Measurements from ENCODE around the gene NEDD4L.

Gene NEDD4L

GRCh38 chr18:58446391-58447060 is 402.5 kb downstream of the NEDD4L start:
- no peaks in the 10 kb centered on the region for H3K9me3 ChIP-seq
- no peaks in the 10 kb centered on the region for H3K4me1 ChIP-seq
- DNase-seq: no peak
- no peaks in the 10 kb centered on the region for H3K36me3 ChIP-seq
- TF ChIP-seq, protein P1, sequence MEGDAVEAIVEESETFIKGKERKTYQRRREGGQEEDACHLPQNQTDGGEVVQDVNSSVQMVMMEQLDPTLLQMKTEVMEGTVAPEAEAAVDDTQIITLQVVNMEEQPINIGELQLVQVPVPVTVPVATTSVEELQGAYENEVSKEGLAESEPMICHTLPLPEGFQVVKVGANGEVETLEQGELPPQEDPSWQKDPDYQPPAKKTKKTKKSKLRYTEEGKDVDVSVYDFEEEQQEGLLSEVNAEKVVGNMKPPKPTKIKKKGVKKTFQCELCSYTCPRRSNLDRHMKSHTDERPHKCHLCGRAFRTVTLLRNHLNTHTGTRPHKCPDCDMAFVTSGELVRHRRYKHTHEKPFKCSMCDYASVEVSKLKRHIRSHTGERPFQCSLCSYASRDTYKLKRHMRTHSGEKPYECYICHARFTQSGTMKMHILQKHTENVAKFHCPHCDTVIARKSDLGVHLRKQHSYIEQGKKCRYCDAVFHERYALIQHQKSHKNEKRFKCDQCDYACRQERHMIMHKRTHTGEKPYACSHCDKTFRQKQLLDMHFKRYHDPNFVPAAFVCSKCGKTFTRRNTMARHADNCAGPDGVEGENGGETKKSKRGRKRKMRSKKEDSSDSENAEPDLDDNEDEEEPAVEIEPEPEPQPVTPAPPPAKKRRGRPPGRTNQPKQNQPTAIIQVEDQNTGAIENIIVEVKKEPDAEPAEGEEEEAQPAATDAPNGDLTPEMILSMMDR (IDR thresholded peaks at IDR 0.05; ENCODE audit: low read depth, low read length): no peak
- no peaks in the 10 kb centered on the region for H3K27me3 ChIP-seq
- no peak overlapping the region for H3K4me3 ChIP-seq (ENCODE audit: low read depth, low read length)

DNA sequence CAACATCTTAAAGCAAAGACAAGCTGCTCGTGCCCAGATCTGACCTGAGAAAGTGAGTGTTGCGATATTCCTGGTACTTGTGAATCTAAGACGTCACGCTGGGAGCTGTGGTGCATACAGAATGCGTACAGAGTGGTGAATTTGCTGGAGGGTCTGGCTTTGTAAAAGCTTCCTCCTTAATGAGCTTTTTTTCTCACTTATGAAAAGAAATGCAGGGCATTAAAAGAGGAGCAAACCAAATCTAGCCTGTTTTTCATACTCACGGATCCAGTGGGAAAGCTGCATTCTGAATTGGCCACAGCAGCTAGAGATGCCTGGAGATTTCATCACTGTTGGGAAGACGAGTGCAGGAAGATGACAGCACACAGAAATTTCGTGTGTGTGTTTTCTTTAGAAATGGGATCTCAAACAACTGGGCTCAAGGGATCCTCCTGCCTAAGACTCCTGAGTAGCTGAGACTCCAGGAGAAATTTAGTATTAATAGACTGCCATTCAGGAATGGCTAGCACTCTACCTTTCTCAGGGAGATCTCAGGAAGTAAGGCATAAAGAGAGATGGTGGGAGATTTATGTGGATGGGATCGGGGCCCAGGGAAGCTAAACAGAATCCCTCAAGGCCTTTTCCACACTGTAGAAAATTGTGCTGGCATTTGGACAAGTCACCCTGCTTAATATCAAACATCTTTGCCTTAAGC is 403.5 kb downstream of the NEDD4L start:
- Histone ChIP-seq H3K36me3 (no peaks in the 10 kb centered on the region), H3K27me3 (no peaks in the 10 kb centered on the region), H3K4me3 (ENCODE audit: low read depth, low read length) (no peak overlapping the region), H3K9me3 (no peaks in the 10 kb centered on the region), H3K4me1 (no peaks in the 10 kb centered on the region)
- TF ChIP-seq, protein P1 (IDR thresholded peaks at IDR 0.05; ENCODE audit: low read depth, low read length): no peak
- DNase-seq: no peak

DNA sequence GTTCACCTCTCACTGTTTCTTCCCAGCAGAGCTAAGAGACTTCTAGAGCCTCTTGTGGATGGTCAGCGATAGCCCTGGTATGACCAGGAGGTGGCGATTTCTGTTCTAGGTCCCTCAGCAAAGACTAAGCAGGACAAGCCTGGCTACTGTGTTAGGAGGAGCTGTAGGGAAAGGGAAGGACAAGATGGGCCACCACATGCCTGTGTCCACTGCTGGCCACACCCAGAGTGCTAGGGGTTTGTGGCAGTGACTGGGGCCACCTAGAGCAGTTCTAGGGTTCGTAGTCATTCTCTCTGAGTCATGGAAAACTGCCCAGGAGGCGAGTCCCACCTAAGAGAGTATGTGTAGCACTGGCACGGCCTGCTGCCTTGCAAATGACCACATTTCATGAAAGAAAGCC is 405.4 kb downstream of the NEDD4L start:
- no peaks in the 10 kb centered on the region for H3K4me1 ChIP-seq
- no peaks in the 10 kb centered on the region for H3K27me3 ChIP-seq
- no peak overlapping the region for H3K4me3 ChIP-seq (ENCODE audit: low read depth, low read length)
- no peaks in the 10 kb centered on the region for H3K9me3 ChIP-seq
- H3K36me3 ChIP-seq: no peaks in the 10 kb centered on the region
- TF ChIP-seq, protein P1 (IDR thresholded peaks at IDR 0.05; ENCODE audit: low read depth, low read length): no peak
- DNase-seq: no peak
